Mucosa of descending colon (tissue), 3 donors: ENCODE measurements around the gene SARM1. TPM values are rescaled to one million over a fixed set of nuclear protein-coding genes. Genes with fewer than 3 reads are reported as not detected.
A peak's percentile ranks its signal among the peaks of the same experiment; 100 is the strongest.

Source experiments
- ATAC-seq: fragments of 200-7000 bp; cut with Tn5 transposase; one replicate; pipeline ENCODE4 v1.9.1; 2020; ENCODE audit warnings: mild to moderate bottlenecking, moderate library complexity
- DNase-seq, 3 donors: peaks; one replicate each; pipeline ENCODE4 v3.0.0-alpha.2; 2020
- H3K36me3 ChIP-seq: fragments of 200-600 bp; one replicate; pipeline ENCODE4 v1.8.0; 2021; ENCODE audit warnings: low read depth, mild to moderate bottlenecking
- H3K4me1 ChIP-seq: fragments of 200-600 bp; one replicate; pipeline ENCODE4 v1.8.0; 2021; ENCODE audit warnings: low read depth, mild to moderate bottlenecking
- H3K4me3 ChIP-seq: fragments of 200-600 bp; one replicate; pipeline ENCODE4 v1.8.0; 2021; ENCODE audit warnings: mild to moderate bottlenecking
- H3K9me3 ChIP-seq: fragments of 200-600 bp; one replicate; pipeline ENCODE4 v1.8.0; 2021; ENCODE audit warnings: mild to moderate bottlenecking
- intact Hi-C, 2 donors: fragments of 100-400 bp; cut with DNase I in 1 of 2; cut with micrococcal nuclease in 1 of 2; formaldehyde crosslinking; loops; one replicate each; pipeline versions ENCODE4 v1.11.0 to v1.11.1; 2022; cut with DNase I, micrococcal nuclease
- total RNA-seq, 3 donors: library from RNA; stranded (reverse); fragmentation: NEBNext Ultra II Directional in 2 of 3; extraction: Animal tissue kit (Norgen Biotek cat#: 25700) in 2 of 3; gene quantifications; one replicate each; pipeline versions ENCODE4 v1.2.1 to v1.2.4, GENCODE V29; 2021 to 2023
- TF ChIP-seq, protein P1 (sequence below): fragments of 200-600 bp; IDR thresholded peaks from one replicate; pipeline ENCODE4 v1.8.0; 2022; ENCODE audit warnings: antibody characterized with exemption, mild to moderate bottlenecking
- donor health status: DM: no; HTN: no; CAD: no; lungs with moderate emphysema.
- donor health status: DM: no; HTN: no; CAD: no.
- donor health status: DM: no; HTN: yes; CAD: no.

The SARM1 gene
- total RNA-seq, 3 donors from 2014 or later = 12.8 to 16.4 (median 15.0) TPM

DNA sequence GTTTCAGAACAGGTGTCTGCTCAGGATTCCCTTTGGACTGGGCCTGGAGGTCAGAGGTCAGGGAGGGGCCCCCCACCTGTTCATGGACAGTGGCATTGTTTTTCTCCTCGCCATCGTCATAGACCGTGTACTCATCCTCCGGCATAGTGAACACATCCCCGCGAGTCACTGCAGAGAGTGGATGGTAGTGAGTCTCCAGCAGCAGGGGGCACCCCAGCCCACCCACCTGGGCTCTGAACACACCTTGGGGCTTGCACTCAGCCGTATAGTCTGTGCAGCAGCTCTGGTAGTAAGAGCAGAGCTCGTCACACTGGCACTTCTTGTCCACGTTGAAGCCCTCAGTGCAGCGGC is 1.8 kb upstream of the SARM1 start:
- no peak overlapping the region for H3K4me3 ChIP-seq
- TF ChIP-seq, protein P1, sequence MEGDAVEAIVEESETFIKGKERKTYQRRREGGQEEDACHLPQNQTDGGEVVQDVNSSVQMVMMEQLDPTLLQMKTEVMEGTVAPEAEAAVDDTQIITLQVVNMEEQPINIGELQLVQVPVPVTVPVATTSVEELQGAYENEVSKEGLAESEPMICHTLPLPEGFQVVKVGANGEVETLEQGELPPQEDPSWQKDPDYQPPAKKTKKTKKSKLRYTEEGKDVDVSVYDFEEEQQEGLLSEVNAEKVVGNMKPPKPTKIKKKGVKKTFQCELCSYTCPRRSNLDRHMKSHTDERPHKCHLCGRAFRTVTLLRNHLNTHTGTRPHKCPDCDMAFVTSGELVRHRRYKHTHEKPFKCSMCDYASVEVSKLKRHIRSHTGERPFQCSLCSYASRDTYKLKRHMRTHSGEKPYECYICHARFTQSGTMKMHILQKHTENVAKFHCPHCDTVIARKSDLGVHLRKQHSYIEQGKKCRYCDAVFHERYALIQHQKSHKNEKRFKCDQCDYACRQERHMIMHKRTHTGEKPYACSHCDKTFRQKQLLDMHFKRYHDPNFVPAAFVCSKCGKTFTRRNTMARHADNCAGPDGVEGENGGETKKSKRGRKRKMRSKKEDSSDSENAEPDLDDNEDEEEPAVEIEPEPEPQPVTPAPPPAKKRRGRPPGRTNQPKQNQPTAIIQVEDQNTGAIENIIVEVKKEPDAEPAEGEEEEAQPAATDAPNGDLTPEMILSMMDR = no peak
- no peak for DNase-seq
- H3K4me1 ChIP-seq = peaks cover 11% of the 10 kb centered on the region
- intact Hi-C loops = no loop called here
- H3K36me3 ChIP-seq = no peaks in the 10 kb centered on the region
- ATAC-seq = no peak
- no peaks in the 10 kb centered on the region for H3K9me3 ChIP-seq

DNA sequence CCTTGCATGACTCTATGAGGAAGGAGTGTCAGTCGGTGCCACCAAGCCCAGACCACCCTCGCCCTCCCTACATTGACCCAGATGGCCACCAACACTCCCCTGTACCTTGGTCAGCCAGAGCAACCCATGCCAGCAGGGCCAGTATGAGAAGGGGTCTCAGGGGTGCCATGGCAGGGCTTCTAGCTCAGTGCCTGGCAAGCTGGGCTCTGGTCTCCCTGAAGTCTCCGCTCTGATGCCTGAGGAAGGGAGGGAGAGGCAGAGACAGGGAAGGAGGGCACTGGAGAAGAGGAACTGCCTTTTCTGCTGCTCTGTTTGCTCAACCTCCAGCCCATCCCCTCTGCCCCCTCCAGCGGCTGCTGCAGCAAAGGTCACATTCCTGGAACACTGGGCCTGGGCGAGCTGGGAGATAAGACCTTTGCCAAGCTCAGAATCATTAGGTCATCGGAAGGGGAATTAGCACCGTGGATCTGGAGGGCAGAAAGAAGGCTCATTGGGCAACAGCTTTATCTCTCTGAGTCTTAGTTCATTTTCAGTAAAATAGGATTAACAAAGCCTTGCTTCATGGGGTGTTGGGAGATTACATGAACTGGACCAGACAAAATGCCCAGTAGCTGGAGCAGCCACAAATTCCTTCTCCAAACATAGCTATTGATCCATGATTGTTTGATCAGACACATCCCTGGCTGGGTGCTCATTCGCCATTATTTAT is 1.3 kb upstream of the SARM1 start, which contains the start of gene VTN:
TSS of gene VTN (minus strand) at position 273 of the 709 bp plus-strand sequence. CDS start at position 169, 104 bp downstream.
- Histone ChIP-seq H3K4me3 (no peak within 1 kb of the TSS), H3K9me3 (no peaks in the 10 kb centered on the region), H3K36me3 (no peaks in the 10 kb centered on the region), H3K4me1 (peaks cover 11% of the 10 kb centered on the region)
- no peak for DNase-seq
- ATAC-seq = no peak
- intact Hi-C loops = no loop called here
- TF ChIP-seq, protein P1 = no peak

DNA sequence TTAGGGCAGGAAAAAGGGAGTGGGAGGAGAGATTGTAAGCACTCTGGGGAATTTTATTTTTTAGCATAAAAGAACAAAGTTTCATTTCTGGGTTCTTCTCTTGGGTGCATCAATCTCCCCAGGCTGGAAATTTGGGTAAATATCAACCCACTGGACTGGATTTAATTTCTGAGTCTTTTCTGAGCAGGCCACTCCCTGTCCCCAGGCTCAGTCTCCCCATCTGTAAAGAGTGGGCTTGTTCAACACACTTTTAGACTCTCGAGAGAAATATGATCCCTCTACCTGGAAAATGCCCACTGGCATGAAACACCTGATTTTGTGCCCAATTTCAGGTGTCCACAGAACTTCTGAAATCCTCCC is 770 bp upstream of the SARM1 start:
- Histone ChIP-seq H3K9me3 (no peaks in the 10 kb centered on the region), H3K4me3 (no peak overlapping the region), H3K36me3 (no peaks in the 10 kb centered on the region), H3K4me1 (peaks cover 11% of the 10 kb centered on the region)
- TF ChIP-seq, protein P1 = no peak
- intact Hi-C loops = no loop called here
- DNase-seq (no peak), ATAC-seq (no peak)

DNA sequence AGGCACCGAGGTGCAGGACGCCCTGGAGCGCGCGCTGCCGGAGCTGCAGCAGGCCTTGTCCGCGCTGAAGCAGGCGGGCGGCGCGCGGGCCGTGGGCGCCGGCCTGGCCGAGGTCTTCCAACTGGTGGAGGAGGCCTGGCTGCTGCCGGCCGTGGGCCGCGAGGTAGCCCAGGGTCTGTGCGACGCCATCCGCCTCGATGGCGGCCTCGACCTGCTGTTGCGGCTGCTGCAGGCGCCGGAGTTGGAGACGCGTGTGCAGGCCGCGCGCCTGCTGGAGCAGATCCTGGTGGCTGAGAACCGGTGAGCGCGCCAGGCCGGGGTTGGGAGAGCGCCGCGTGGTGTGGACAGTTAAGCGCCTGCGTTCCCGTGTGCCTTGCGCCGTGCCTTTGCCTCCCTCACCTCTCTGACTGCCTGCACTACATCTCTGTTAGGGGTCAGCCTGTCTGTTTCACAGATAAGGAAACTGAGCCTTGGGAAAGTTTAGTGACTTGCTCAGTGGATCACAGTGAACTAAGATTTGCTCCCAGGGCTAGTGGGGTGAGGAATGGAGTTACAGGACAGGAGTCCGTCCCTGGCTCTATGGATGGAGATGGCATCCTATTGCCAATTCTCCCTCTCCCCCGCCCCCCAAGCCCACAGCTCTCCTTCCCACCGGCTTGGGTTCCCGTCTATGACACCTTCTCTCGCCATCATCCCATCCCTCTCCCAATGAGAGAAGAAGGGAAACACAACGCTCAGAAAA is 880 bp downstream of the SARM1 start:
- TF ChIP-seq, protein P1 = no peak
- ATAC-seq (peak; percentile 6), DNase-seq (peak in 1 of 3 donors; percentile 53)
- H3K36me3 ChIP-seq = no peaks in the 10 kb centered on the region
- peaks cover 11% of the 10 kb centered on the region for H3K4me1 ChIP-seq
- H3K9me3 ChIP-seq = no peaks in the 10 kb centered on the region
- H3K4me3 ChIP-seq = no peak overlapping the region
- intact Hi-C loops = no loop called here

DNA sequence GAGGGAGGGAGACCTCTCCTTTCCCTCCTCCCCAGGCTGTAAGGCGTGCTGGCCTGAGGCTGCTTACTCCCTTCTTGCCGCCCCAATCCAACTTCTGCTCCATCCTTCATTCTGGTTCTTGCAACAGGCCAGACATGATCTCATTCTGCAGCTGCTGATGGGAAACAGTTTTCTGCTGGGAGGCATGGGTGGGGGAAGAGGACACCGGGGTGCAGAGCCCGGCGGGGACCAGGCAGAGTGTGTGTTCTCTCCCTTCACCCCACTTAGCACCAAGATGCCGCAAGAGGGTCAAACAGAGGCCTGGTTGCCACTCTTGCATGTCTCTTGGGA is 1.4 kb downstream of the SARM1 start:
- TF ChIP-seq, protein P1 = no peak
- H3K9me3 ChIP-seq = no peaks in the 10 kb centered on the region
- no peak overlapping the region for H3K4me3 ChIP-seq
- no peak for DNase-seq
- H3K36me3 ChIP-seq = no peaks in the 10 kb centered on the region
- ATAC-seq = no peak
- peaks cover 11% of the 10 kb centered on the region for H3K4me1 ChIP-seq
- intact Hi-C loops = no loop called here
